Hepatocyte (in vitro differentiated cells): Measurements from ENCODE around the gene TACSTD2. TPM values are rescaled to one million over a fixed set of nuclear protein-coding genes. Genes with fewer than 3 reads are reported as not detected.

Experiments
- DNase-seq: peaks from one replicate; pipeline ENCODE4 v3.0.0-alpha.2; 2016; ENCODE audit warnings: low spot score
- H2AFZ ChIP-seq: fragments of 200-600 bp; sonication (generic); 2 replicates; pipeline ENCODE4 v1.6.0; 2016; ENCODE audit warnings: antibody characterized with exemption, mild to moderate bottlenecking
- H3K27ac ChIP-seq: fragments of 200-600 bp; sonication (generic); 2 replicates; pipeline ENCODE4 v1.5.1; 2016; ENCODE audit warnings: mild to moderate bottlenecking
- H3K27me3 ChIP-seq: fragments of 200-600 bp; sonication (generic); 2 replicates; pipeline ENCODE4 v1.6.1; 2016
- H3K36me3 ChIP-seq: fragments of 200-600 bp; sonication (generic); replicated peaks from 2 replicates; pipeline ENCODE4 v1.5.1; 2016; ENCODE audit warnings: low read depth; ENCODE audit not compliant: insufficient read depth
- H3K4me1 ChIP-seq: fragments of 200-600 bp; sonication (generic); 2 replicates; pipeline ENCODE4 v1.5.1; 2016; ENCODE audit warnings: mild to moderate bottlenecking, moderate library complexity; ENCODE audit not compliant: insufficient read depth
- H3K4me2 ChIP-seq: fragments of 200-600 bp; sonication (generic); 2 replicates; pipeline ENCODE4 v1.6.0; 2016
- H3K4me3 ChIP-seq: fragments of 200-600 bp; sonication (generic); 2 replicates; pipeline ENCODE4 v1.5.1; 2016; ENCODE audit warnings: mild to moderate bottlenecking
- H3K79me2 ChIP-seq: fragments of 200-600 bp; sonication (generic); 2 replicates; pipeline ENCODE4 v1.6.0; 2017; ENCODE audit warnings: mild to moderate bottlenecking
- H3K9me2 ChIP-seq: fragments of 200-600 bp; sonication (generic); replicated peaks from 2 replicates; pipeline ENCODE4 v1.6.0; 2017; ENCODE audit warnings: mild to moderate bottlenecking; ENCODE audit not compliant: insufficient read depth
- H3K9me3 ChIP-seq: fragments of 200-600 bp; sonication (generic); 2 replicates; pipeline ENCODE4 v1.5.1; 2016; ENCODE audit warnings: low read depth, mild to moderate bottlenecking
- H4K20me1 ChIP-seq: fragments of 200-600 bp; sonication (generic); 2 replicates; pipeline ENCODE4 v1.6.0; 2016; ENCODE audit warnings: mild to moderate bottlenecking; ENCODE audit not compliant: insufficient read depth, poor library complexity, severe bottlenecking
- CTCF ChIP-seq: fragments of 200-600 bp; sonication (generic); IDR thresholded peaks from 2 replicates; pipeline ENCODE4 v1.5.1; 2016; ENCODE audit warnings: antibody characterized with exemption, mild to moderate bottlenecking; ENCODE audit not compliant: poor library complexity
- EZH2 ChIP-seq: fragments of 200-600 bp; sonication (generic); IDR thresholded peaks from 2 replicates; pipeline ENCODE4 v1.6.1; 2016; ENCODE audit warnings: antibody characterized with exemption, mild to moderate bottlenecking, borderline replicate concordance
- EZH2phosphoT487 ChIP-seq: fragments of 200-600 bp; sonication (generic); IDR thresholded peaks from one replicate; pipeline ENCODE4 v1.6.1; 2018; ENCODE audit warnings: antibody characterized with exemption, mild to moderate bottlenecking, low read depth, moderate library complexity; ENCODE audit not compliant: unreplicated experiment, severe bottlenecking
- WGBS: methylation state at CpG from one replicate; pipeline ENCODE4 v1.1.6; 2016; ENCODE audit warnings: low lambda C conversion rate; ENCODE audit errors: missing lambda C conversion rate; 5-methylcytosine and 5-hydroxymethylcytosine counted together
- polyA plus RNA-seq: library from polyadenylated mRNA; unstranded; fragments of >200 nt; fragmentation: Nextera tagmentation; extraction: Ambion mirVana; gene quantifications from 2 replicates; pipeline ENCODE4 v1.2.1, GENCODE V29; 2016
- total RNA-seq: library from RNA; depleted of rRNA; stranded (reverse); fragments of >200 nt; gene quantifications from 2 replicates; pipeline ENCODE4 v1.2.3, GENCODE V29; 2014

TACSTD2 gene
- total and polyA plus RNA-seq, 2 experiments from 2014 or later: 6.7 to 21.7 TPM

- no peaks in the 10 kb centered on the region for H3K36me3 ChIP-seq
- no peaks in the 10 kb centered on the region for H3K79me2 ChIP-seq
- H3K27ac ChIP-seq: peak overlapping the region; percentile 68
- TF ChIP-seq EZH2: no peak
- TF ChIP-seq CTCF: peak; percentile 5
- no peak overlapping the region for H3K4me3 ChIP-seq
- H3K4me1 ChIP-seq: peaks cover 15% of the 10 kb centered on the region
- DNase-seq: peak; percentile 27
- H3K9me2 ChIP-seq: no peaks in the 10 kb centered on the region
- no peaks in the 10 kb centered on the region for H3K9me3 ChIP-seq
- whole genome bisulfite sequencing: 66% methylated on average over 5 of the region's 5 CpGs
- H3K27me3 ChIP-seq: no peaks in the 10 kb centered on the region
- H2AFZ ChIP-seq: no peak overlapping the region
- H3K4me2 ChIP-seq: peak overlapping the region; percentile 48
- H4K20me1 ChIP-seq: no peaks in the 10 kb centered on the region
Measured at GRCh38 chr1:58619286-58620054, 42.4 kb upstream of the TACSTD2 start.

GRCh38 chr1:58618303-58618702, 41.3 kb upstream of the TACSTD2 start:
- peak; percentile 67 for DNase-seq

GRCh38 chr1:58611861-58612385, 34.9 kb upstream of the TACSTD2 start:
- H3K4me1 ChIP-seq: no peaks in the 10 kb centered on the region
- no peaks in the 10 kb centered on the region for H3K79me2 ChIP-seq
- 80% methylated on average over 2 of the region's 2 CpGs for WGBS
- TF ChIP-seq EZH2phosphoT487 (no peak), CTCF (no peak), EZH2 (no peak)
- H4K20me1 ChIP-seq: no peaks in the 10 kb centered on the region
- H3K9me2 ChIP-seq: no peaks in the 10 kb centered on the region
- no peak overlapping the region for H3K4me2 ChIP-seq
- no peak overlapping the region for H2AFZ ChIP-seq
- no peaks in the 10 kb centered on the region for H3K36me3 ChIP-seq
- H3K27ac ChIP-seq: no peak overlapping the region
- no peak for DNase-seq
- no peaks in the 10 kb centered on the region for H3K9me3 ChIP-seq
- H3K4me3 ChIP-seq: no peak overlapping the region
- no peaks in the 10 kb centered on the region for H3K27me3 ChIP-seq

More at GRCh38 chr1:58618303-58618702, 41.3 kb upstream of the TACSTD2 start:
- no peaks in the 10 kb centered on the region for H3K27me3 ChIP-seq
- H4K20me1 ChIP-seq: no peaks in the 10 kb centered on the region
- no peak overlapping the region for H3K4me2 ChIP-seq
- peak overlapping the region; percentile 38 for H3K27ac ChIP-seq
- no peaks in the 10 kb centered on the region for H3K79me2 ChIP-seq
- TF ChIP-seq EZH2 (no peak), EZH2phosphoT487 (no peak), CTCF (no peak)
- no peaks in the 10 kb centered on the region for H3K9me2 ChIP-seq
- H3K36me3 ChIP-seq: no peaks in the 10 kb centered on the region
- H3K4me3 ChIP-seq: no peak overlapping the region
- H2AFZ ChIP-seq: no peak overlapping the region
- no peaks in the 10 kb centered on the region for H3K9me3 ChIP-seq
- peaks cover 15% of the 10 kb centered on the region for H3K4me1 ChIP-seq
- 71% methylated on average over 2 of the region's 2 CpGs for WGBS
